Measurements from ENCODE around the gene MED13L. TPM values are rescaled to one million over a fixed set of nuclear protein-coding genes. Genes with fewer than 3 reads are reported as not detected.

The MED13L gene
- polyA plus RNA-seq, 1 of the 3 experiments (the other 2 are of a cell fraction), result 17.1 TPM

GRCh38 chr12:116321913-116322312 is 44.4 kb upstream of the MED13L start:
- no peaks in the 10 kb centered on the region for H3K36me3 ChIP-seq (replicated peaks in 1 of 2; ENCODE audit: control insufficient read depth in 1 of 2, insufficient read depth in 2 of 2, low read length in 1 of 2)
- H2AFZ ChIP-seq (ENCODE audit: low read depth), result no peak overlapping the region
- no peaks in the 10 kb centered on the region; the same call in 1 of the 2 replicates for H3K79me2 ChIP-seq (ENCODE audit: insufficient read depth)
- H3K27me3 ChIP-seq (ENCODE audit: insufficient read depth), result no peaks in the 10 kb centered on the region
- no peak overlapping the region for H3K9ac ChIP-seq
- 93% methylated on average over 6 of the region's 6 CpGs for WGBS (ENCODE audit: low lambda C conversion rate)
- no peaks in the 10 kb centered on the region for H4K20me1 ChIP-seq (ENCODE audit: insufficient read depth)
- H3K27ac ChIP-seq (ENCODE audit: low read depth in 2 of 2, low read length in 1 of 2), result 0 out of 4 replicates have a peak overlapping the region, but pooled peaks of 1 of the 2 experiments have one; percentile 98
- no peak overlapping the region for H3K4me2 ChIP-seq
- ChIA-PET POLR2A (no interaction called here), CTCF (no interaction called here)
- no peaks in the 10 kb centered on the region for H3K9me3 ChIP-seq
- peaks cover 22% of the 10 kb centered on the region for H3F3A ChIP-seq (replicated peaks; ENCODE audit: insufficient read depth)
- H3K4me1 ChIP-seq (ENCODE audit: control insufficient read depth in 1 of 2, insufficient read depth in 2 of 2, low read depth in 1 of 2, low read length in 1 of 2), result peaks cover 14 to 27% of the 10 kb centered on the region in 2 experiments
- no peak for TF ChIP-seq EZH2phosphoT487 (IDR thresholded peaks at IDR 0.05; ENCODE audit: borderline replicate concordance, low read depth)
- no peak for TF ChIP-seq GABPA (IDR thresholded peaks at IDR 0.05; ENCODE audit: low read depth)
- TF ChIP-seq RAD21 (IDR thresholded peaks at IDR 0.05; ENCODE audit: low read length), result no peak
- no peak for TF ChIP-seq ELF1 (IDR thresholded peaks at IDR 0.05)
- no peak for TF ChIP-seq RXRA (IDR thresholded peaks at IDR 0.05; ENCODE audit: borderline replicate concordance, low read depth)
- TF ChIP-seq USF1 (IDR thresholded peaks at IDR 0.05; ENCODE audit: borderline replicate concordance, low read depth), result no peak
- TF ChIP-seq EP300 (IDR thresholded peaks at IDR 0.05; ENCODE audit: borderline replicate concordance in 1 of 2, low read depth in 1 of 2, low read length in 1 of 2), result no peak
- no peak for TF ChIP-seq RCOR1 (IDR thresholded peaks at IDR 0.05; ENCODE audit: low read length)
- no peak for TF ChIP-seq FOXJ3 (CRISPR knock-in tag; IDR thresholded peaks at IDR 0.05)
- TF ChIP-seq MEF2A (IDR thresholded peaks at IDR 0.05; ENCODE audit: borderline replicate concordance, low read depth), result no peak
- TF ChIP-seq TCF12 (IDR thresholded peaks at IDR 0.05), result no peak
- no peak for TF ChIP-seq IRF3 (IDR thresholded peaks at IDR 0.05; ENCODE audit: low read depth, low read length)
- no peak for TF ChIP-seq GATA2 (CRISPR knock-in tag; IDR thresholded peaks at IDR 0.05)
- TF ChIP-seq RFX5 (IDR thresholded peaks at IDR 0.05; ENCODE audit: low read length), result no peak
- no peak for TF ChIP-seq JUND (IDR thresholded peaks at IDR 0.05)
- no peak for TF ChIP-seq SMC3 (IDR thresholded peaks at IDR 0.05; ENCODE audit: low read depth, low read length)
- TF ChIP-seq CTCF (IDR thresholded peaks at IDR 0.05), result no peak
- H3K4me3 ChIP-seq (ENCODE audit: low read depth in 2 of 2, low read length in 1 of 2), result no peak overlapping the region
- no peak for DNase-seq
- no peaks in the 10 kb centered on the region for H3K9me2 ChIP-seq

All from SK-N-SH (cell line).